ENCODE measurements around the gene OAS1.

OAS1 gene

GRCh38 chr12:112967858-112968257 lies 61.1 kb downstream of the OAS1 start:
- DNase-seq: no peak
